Endothelial cell (in vitro differentiated cells): Measurements from ENCODE around the gene SERTAD1. TPM values are rescaled to one million over a fixed set of nuclear protein-coding genes. Genes with fewer than 3 reads are reported as not detected.

Experiments used
- DNase-seq: peaks from one replicate; pipeline ENCODE4 v3.0.0; 2021; ENCODE audit warnings: low spot score
- H3K27ac Mint-ChIP-seq: one replicate; pipeline ENCODE4 v1.8.0; 2021; ENCODE audit warnings: mixed read lengths, inconsistent platforms; ENCODE audit not compliant: unreplicated experiment
- H3K27me3 Mint-ChIP-seq: one replicate; pipeline ENCODE4 v1.8.0; 2021; ENCODE audit warnings: mild to moderate bottlenecking, moderate library complexity, mixed read lengths, inconsistent platforms; ENCODE audit not compliant: unreplicated experiment
- H3K36me3 Mint-ChIP-seq: one replicate; pipeline ENCODE4 v1.8.0; 2021; ENCODE audit warnings: mild to moderate bottlenecking, low read depth, mixed read lengths, inconsistent platforms; ENCODE audit not compliant: unreplicated experiment
- H3K4me1 Mint-ChIP-seq: one replicate; pipeline ENCODE4 v1.8.0; 2021; ENCODE audit warnings: mild to moderate bottlenecking, mixed read lengths, inconsistent platforms; ENCODE audit not compliant: unreplicated experiment
- H3K4me3 Mint-ChIP-seq: one replicate; pipeline ENCODE4 v1.8.0; 2021; ENCODE audit warnings: mild to moderate bottlenecking, mixed read lengths, inconsistent platforms; ENCODE audit not compliant: unreplicated experiment
- H3K9me3 Mint-ChIP-seq: one replicate; pipeline ENCODE4 v1.8.0; 2021; ENCODE audit warnings: mixed read lengths, inconsistent platforms; ENCODE audit not compliant: unreplicated experiment
- total RNA-seq: library from RNA; stranded (reverse); fragmentation: NEBNext Ultra II Directional; extraction: Animal tissue kit (Norgen Biotek cat#: 25700); gene quantifications from one replicate; pipeline ENCODE4 v1.2.1, GENCODE V29; 2021; ENCODE audit not compliant: unreplicated experiment
- TF ChIP-seq, protein P1 (sequence below): fragments of 200-600 bp; sonication (generic); IDR thresholded peaks from one replicate; pipeline ENCODE4 v1.5.0; 2021; ENCODE audit warnings: antibody characterized with exemption; ENCODE audit not compliant: unreplicated experiment

SERTAD1 gene
- total RNA-seq, 1 donor from 2014 or later: 11.8 TPM

DNA sequence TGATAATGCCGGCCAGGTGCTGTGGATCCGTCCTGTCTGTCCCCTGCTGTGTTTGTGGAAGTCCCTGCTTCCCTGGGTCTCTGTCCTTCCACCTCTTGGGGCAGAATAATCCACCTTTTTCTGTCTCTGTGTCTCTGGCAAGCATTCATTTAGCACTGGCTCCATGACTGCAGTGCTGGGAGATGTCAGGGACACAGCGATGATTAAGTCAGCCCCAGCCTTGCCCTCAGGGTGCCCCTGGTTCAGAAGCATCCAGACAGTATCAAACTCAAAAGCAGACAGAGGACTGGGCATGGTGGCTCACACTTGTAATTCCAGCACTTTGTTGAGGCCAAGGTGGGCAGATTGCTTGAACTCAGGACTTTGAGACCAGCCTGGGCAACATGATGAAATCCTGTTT is 37.3 kb downstream of the SERTAD1 start:
- H3K27me3 Mint-ChIP-seq: peaks cover 6% of the 10 kb centered on the region
- TF ChIP-seq, protein P1, sequence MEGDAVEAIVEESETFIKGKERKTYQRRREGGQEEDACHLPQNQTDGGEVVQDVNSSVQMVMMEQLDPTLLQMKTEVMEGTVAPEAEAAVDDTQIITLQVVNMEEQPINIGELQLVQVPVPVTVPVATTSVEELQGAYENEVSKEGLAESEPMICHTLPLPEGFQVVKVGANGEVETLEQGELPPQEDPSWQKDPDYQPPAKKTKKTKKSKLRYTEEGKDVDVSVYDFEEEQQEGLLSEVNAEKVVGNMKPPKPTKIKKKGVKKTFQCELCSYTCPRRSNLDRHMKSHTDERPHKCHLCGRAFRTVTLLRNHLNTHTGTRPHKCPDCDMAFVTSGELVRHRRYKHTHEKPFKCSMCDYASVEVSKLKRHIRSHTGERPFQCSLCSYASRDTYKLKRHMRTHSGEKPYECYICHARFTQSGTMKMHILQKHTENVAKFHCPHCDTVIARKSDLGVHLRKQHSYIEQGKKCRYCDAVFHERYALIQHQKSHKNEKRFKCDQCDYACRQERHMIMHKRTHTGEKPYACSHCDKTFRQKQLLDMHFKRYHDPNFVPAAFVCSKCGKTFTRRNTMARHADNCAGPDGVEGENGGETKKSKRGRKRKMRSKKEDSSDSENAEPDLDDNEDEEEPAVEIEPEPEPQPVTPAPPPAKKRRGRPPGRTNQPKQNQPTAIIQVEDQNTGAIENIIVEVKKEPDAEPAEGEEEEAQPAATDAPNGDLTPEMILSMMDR: no peak
- no peak overlapping the region for H3K4me3 Mint-ChIP-seq
- H3K36me3 Mint-ChIP-seq: peaks cover 5% of the 10 kb centered on the region
- no peaks in the 10 kb centered on the region for H3K9me3 Mint-ChIP-seq
- H3K4me1 Mint-ChIP-seq: no peaks in the 10 kb centered on the region
- no peak overlapping the region for H3K27ac Mint-ChIP-seq
- no peak for DNase-seq

DNA sequence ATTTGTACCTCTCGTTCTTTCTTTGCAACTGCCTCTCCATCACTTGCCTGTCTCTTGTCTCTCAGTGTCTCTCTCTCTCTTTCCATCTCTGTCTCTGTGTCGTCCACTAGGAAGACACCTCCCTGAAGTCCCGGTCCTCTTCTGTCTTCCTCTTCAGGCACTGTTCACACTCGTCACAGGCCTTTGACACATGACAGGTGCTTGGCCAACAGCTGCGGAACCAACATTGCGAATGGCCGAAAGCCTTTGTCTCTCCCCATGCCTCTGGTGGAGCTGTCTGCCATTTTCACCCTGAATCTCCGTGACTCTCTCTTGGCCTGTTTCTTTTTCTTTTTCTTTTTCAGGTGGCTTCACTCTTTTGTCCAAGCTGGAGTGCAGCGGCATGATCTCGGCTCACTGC is 38.6 kb downstream of the SERTAD1 start:
- Mint-ChIP-seq H3K27ac (no peak overlapping the region), H3K27me3 (peaks cover 7% of the 10 kb centered on the region)
- TF ChIP-seq, protein P1: no peak

GRCh38 chr19:40383668-40384248 is 42.0 kb downstream of the SERTAD1 start:
- no peak overlapping the region for H3K4me3 Mint-ChIP-seq
- peaks cover 5% of the 10 kb centered on the region for H3K36me3 Mint-ChIP-seq
- H3K9me3 Mint-ChIP-seq: no peaks in the 10 kb centered on the region
- peaks cover 10% of the 10 kb centered on the region for H3K27me3 Mint-ChIP-seq
- TF ChIP-seq, protein P1: no peak
- H3K27ac Mint-ChIP-seq: peak overlapping the region; percentile 5
- DNase-seq: no peak
- H3K4me1 Mint-ChIP-seq: no peaks in the 10 kb centered on the region

More for the DNA sequence above, 38.6 kb downstream of the SERTAD1 start:
- no peak for DNase-seq
- Mint-ChIP-seq H3K4me3 (no peak overlapping the region), H3K9me3 (no peaks in the 10 kb centered on the region), H3K36me3 (peaks cover 5% of the 10 kb centered on the region), H3K4me1 (no peaks in the 10 kb centered on the region)

- H3K27ac Mint-ChIP-seq: peak overlapping the region; percentile 9
- H3K36me3 Mint-ChIP-seq: peaks cover 10% of the 10 kb centered on the region
- no peaks in the 10 kb centered on the region for H3K9me3 Mint-ChIP-seq
- peaks cover under 1% of the 10 kb centered on the region for H3K4me1 Mint-ChIP-seq
- TF ChIP-seq, protein P1: peak; percentile 22
- no peak for DNase-seq
- H3K27me3 Mint-ChIP-seq: peaks cover 7% of the 10 kb centered on the region
- no peak overlapping the region for H3K4me3 Mint-ChIP-seq
These were observed 44.5 kb downstream of the SERTAD1 start for GRCh38 chr19:40381321-40381720.

DNA sequence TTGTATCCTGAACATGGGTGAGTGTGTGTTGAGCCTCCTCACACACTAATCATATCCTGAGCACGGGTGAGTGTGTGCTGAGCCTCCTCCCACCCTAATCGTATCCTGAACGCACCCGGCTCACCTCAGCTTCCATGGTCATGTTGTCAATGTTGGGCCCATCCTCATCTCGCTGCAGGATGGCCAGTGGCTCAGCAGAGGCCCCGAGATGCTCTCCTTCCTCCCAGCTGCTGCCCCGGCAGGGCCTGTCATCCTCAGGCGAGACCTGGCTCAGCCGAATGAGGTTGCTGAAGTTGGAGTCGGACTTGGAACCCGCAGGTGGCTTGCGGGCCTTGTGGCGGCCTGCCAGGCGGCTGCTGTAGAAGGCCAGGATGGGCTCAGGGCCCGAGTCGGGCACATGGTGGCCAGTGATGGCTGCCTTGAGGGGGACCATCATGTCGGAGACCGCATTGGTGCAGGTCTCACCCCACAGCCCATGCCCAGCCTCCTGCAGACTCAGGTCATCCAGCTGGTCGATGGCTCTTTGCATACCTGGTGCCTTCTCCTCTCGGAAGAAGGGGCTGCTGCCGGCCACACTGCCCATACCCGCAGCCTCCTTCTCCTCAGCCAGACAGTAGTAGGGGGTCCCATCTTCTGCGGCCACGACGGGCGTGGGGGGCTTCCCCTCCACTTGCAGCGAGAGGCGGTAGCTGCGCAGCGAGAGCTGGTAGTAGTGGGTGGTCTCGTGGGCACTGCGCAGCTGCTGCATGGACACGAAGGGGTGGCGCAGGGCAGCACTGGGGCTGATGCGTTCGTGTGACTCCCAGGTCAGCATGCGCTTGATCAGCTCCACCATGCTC is 45.4 kb downstream of the SERTAD1 start:
- H3K27ac Mint-ChIP-seq: no peak overlapping the region
- peaks cover 14% of the 10 kb centered on the region for H3K36me3 Mint-ChIP-seq
- no peak overlapping the region for H3K4me3 Mint-ChIP-seq
- TF ChIP-seq, protein P1: no peak
- peaks cover 8% of the 10 kb centered on the region for H3K4me1 Mint-ChIP-seq
- H3K9me3 Mint-ChIP-seq: no peaks in the 10 kb centered on the region
- H3K27me3 Mint-ChIP-seq: peaks cover 10% of the 10 kb centered on the region
- no peak for DNase-seq
